Duodenal mucosa (tissue), 2 donors: ENCODE data around the gene SLC39A5.
A peak's percentile ranks its signal among the peaks of the same experiment; 100 is the strongest.
"Not testable (repeated sequence)": the region's sequence is repeated elsewhere in the genome, so short reads cannot be mapped to it uniquely, and the experiment has no call there.

Source experiments
- H3K27ac ChIP-seq: one replicate; pipeline ENCODE4 v1.7.0; 2013; ENCODE audit warnings: low read depth, low read length
- H3K27me3 ChIP-seq, 2 donors: one replicate each; pipeline ENCODE4 v1.7.0; 2013; ENCODE audit warnings: low read length in 2 of 2, control low read depth in 1 of 2; ENCODE audit not compliant: insufficient read depth in 2 of 2, control insufficient read depth in 1 of 2
- H3K36me3 ChIP-seq, 2 donors: one replicate each; pipeline ENCODE4 v1.7.0; 2013; ENCODE audit warnings: low read length in 2 of 2, control low read depth in 1 of 2; ENCODE audit not compliant: insufficient read depth in 2 of 2, control insufficient read depth in 1 of 2
- H3K4me1 ChIP-seq, 2 donors: one replicate each; pipeline ENCODE4 v1.7.0; 2013; ENCODE audit warnings: low read length in 2 of 2, control low read depth in 1 of 2; ENCODE audit not compliant: insufficient read depth in 2 of 2, control insufficient read depth in 1 of 2
- H3K4me3 ChIP-seq, 2 donors: one replicate each; pipeline ENCODE4 v1.7.0; 2013; ENCODE audit warnings: low read length in 2 of 2, low read depth in 1 of 2
- H3K9ac ChIP-seq, 2 donors: one replicate each; pipeline ENCODE4 v1.7.0; 2013; ENCODE audit warnings: low read length in 2 of 2, low read depth in 1 of 2
- H3K9me3 ChIP-seq, 2 donors: one replicate each; pipeline ENCODE4 v1.7.0; 2013; ENCODE audit warnings: low read length in 2 of 2, control low read depth in 1 of 2; ENCODE audit not compliant: control insufficient read depth in 1 of 2

SLC39A5 gene

DNA sequence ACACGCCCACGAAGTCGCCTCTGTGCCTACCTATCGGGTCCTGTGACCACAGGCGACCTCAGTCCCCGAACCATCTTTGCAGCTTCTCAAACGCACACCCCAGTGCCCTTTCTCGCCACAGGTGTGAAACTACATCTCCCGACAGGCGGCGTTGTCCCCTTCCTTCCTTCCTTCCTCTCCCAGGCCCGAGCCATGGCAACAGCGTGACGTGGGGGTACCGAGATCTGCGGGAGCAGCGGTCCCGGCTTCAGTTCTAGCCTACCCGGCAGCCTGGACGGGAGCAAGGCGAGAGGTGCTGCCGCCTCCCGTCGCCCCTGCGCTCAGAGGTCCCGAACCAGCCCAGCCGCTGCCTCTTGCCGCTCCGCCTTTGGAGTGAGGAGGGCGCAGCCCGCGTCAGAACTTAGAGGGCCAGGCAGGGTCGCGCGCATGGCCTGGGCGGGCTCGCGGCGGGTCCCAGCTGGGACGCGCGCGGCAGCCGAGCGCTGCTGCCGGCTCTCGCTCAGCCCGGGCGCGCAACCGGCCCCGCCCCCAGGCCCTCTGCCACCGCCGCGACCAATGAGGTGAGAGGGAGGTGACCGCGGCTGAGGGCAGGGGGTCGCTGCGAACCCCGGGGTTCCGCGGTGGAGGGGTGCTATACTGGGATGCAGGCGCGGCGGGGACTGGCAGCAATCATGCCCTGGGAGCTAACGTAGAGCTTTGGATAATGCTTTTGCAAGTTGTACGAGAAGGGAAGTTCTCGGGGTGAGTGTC, 37.0 kb downstream of the SLC39A5 start, which contains the start of gene COQ10A:
COQ10A (plus strand) TSS at position 250 of the 750 bp plus-strand sequence; CDS start at position 427, 177 bp downstream.
- Histone ChIP-seq H3K9me3 (no peaks in the 10 kb centered on the region), H3K36me3 (peaks cover 0 to 18% of the 10 kb centered on the region in 2 donors), H3K27me3 (no peaks in the 10 kb centered on the region), H3K4me1 (peaks cover 6 to 15% of the 10 kb centered on the region in 2 donors), H3K27ac (peak within 1 kb of the TSS; percentile 91), H3K9ac (peak within 1 kb of the TSS; percentile 69 to 91), H3K4me3 (peak within 1 kb of the TSS; percentile 82 to 87)

- peak overlapping the region; percentile 33 to 91 for H3K9ac ChIP-seq
- H3K9me3 ChIP-seq = no peaks in the 10 kb centered on the region
- peaks cover 6 to 15% of the 10 kb centered on the region in 2 donors for H3K4me1 ChIP-seq
- peaks cover 0 to 23% of the 10 kb centered on the region in 2 donors for H3K36me3 ChIP-seq
- H3K27me3 ChIP-seq = no peaks in the 10 kb centered on the region
- H3K4me3 ChIP-seq = peak overlapping the region; percentile 82 to 87
- peak overlapping the region; percentile 91 for H3K27ac ChIP-seq
These were observed 37.7 kb downstream of the SLC39A5 start for GRCh38 chr12:56267443-56268071.

GRCh38 chr12:56271031-56271430, 41.2 kb downstream of the SLC39A5 start:
- H3K9ac ChIP-seq = no peak overlapping the region
- no peak overlapping the region for H3K4me3 ChIP-seq
- no peaks in the 10 kb centered on the region for H3K9me3 ChIP-seq
- H3K36me3 ChIP-seq = peaks cover 21 to 56% of the 10 kb centered on the region in 2 donors
- no peaks in the 10 kb centered on the region for H3K27me3 ChIP-seq
- peaks cover 6 to 15% of the 10 kb centered on the region in 2 donors for H3K4me1 ChIP-seq
- no peak overlapping the region for H3K27ac ChIP-seq

DNA sequence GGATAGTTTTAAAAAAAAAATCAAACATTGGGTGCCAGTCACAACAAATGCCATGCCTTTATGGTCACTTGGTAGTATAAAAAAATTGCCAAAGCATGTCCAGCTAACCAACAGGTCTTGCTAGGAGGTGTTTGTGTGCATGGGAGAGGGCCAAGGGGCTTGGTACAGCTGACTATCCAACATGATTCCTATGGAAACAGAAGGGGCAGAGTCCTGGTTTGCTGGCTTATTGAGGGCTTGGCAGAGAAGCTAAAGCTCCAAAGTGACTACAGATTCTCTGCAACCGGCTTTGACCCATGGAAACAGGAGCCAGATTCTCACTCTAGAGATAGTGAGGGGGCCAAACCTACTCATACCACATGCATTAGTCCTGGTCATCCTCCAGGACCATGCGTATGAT, 42.6 kb downstream of the SLC39A5 start:
- H3K4me3 ChIP-seq, H3K27ac ChIP-seq, H3K27me3 ChIP-seq, H3K9ac ChIP-seq, H3K9me3 ChIP-seq, H3K4me1 ChIP-seq: not testable (repeated sequence)
- peaks cover 22 to 59% of the 10 kb centered on the region in 2 donors for H3K36me3 ChIP-seq

- Histone ChIP-seq H3K4me1 (no peaks in the 10 kb centered on the region), H3K9ac (no peak overlapping the region), H3K27ac (no peak overlapping the region), H3K4me3 (no peak overlapping the region), H3K27me3 (no peaks in the 10 kb centered on the region), H3K9me3 (no peaks in the 10 kb centered on the region), H3K36me3 (peaks cover 22 to 74% of the 10 kb centered on the region in 2 donors)
These were observed 44.4 kb downstream of the SLC39A5 start for GRCh38 chr12:56274299-56274698.

GRCh38 chr12:56278905-56279304, 49.1 kb downstream of the SLC39A5 start:
- H3K27ac ChIP-seq = no peak overlapping the region
- no peaks in the 10 kb centered on the region for H3K27me3 ChIP-seq
- H3K4me1 ChIP-seq = no peaks in the 10 kb centered on the region
- no peak overlapping the region for H3K4me3 ChIP-seq
- H3K9ac ChIP-seq = no peak overlapping the region
- no peaks in the 10 kb centered on the region for H3K9me3 ChIP-seq
- H3K36me3 ChIP-seq = peaks cover 36 to 68% of the 10 kb centered on the region in 2 donors

GRCh38 chr12:56280849-56281248, 51.0 kb downstream of the SLC39A5 start:
- Histone ChIP-seq H3K9ac (no peak overlapping the region), H3K36me3 (peaks cover 32 to 61% of the 10 kb centered on the region in 2 donors), H3K27ac (no peak overlapping the region), H3K4me1 (no peaks in the 10 kb centered on the region), H3K9me3 (no peaks in the 10 kb centered on the region), H3K4me3 (no peak overlapping the region), H3K27me3 (no peaks in the 10 kb centered on the region)

DNA sequence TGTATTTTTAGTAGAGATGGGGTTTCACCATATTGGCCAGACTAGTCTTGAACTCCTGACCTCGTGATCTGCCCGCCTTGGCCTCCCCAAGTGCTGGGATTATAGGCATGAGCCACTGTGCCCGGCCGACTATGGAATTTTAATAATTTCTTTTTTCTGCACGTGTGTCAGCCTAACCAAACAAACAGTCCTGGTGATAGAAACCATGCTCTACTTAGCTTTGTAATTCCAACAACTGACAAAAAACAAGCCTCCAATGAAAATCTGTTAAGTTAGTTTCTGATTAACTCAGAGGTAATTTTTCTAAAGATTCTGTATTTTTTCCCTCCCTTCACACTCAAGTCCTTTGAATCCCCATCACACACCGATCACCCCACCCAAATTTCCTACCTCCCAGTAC, 52.2 kb downstream of the SLC39A5 start:
- no peaks in the 10 kb centered on the region for H3K27me3 ChIP-seq
- no peaks in the 10 kb centered on the region for H3K9me3 ChIP-seq
- no peak overlapping the region for H3K4me3 ChIP-seq
- H3K27ac ChIP-seq = no peak overlapping the region
- no peak overlapping the region for H3K9ac ChIP-seq
- H3K4me1 ChIP-seq = no peaks in the 10 kb centered on the region
- H3K36me3 ChIP-seq = peaks cover 30 to 68% of the 10 kb centered on the region in 2 donors

GRCh38 chr12:56282579-56282978, 52.7 kb downstream of the SLC39A5 start:
- H3K4me3 ChIP-seq = no peak overlapping the region
- H3K4me1 ChIP-seq = no peaks in the 10 kb centered on the region
- H3K27me3 ChIP-seq = no peaks in the 10 kb centered on the region
- peaks cover 30 to 69% of the 10 kb centered on the region in 2 donors for H3K36me3 ChIP-seq
- no peaks in the 10 kb centered on the region for H3K9me3 ChIP-seq
- H3K9ac ChIP-seq = no peak overlapping the region
- H3K27ac ChIP-seq = no peak overlapping the region

DNA sequence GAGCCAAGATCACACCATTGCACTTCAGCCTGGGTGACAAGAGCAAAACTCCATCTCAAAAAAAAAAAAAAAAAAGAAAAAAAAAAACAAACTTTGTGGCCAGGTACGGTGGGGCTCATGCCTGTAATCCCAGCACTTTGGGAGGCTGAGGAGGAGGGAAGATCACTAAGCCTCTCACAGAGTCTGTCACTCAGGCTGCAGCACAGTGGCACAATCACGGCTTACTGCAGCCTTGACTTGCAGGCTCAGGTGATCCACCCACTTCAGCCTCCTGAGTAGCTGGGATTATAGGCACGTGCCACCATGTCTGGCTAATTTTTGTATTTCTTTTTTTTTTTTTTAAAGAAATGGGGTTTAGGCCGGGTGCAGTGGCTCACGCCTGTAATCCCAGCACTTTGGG, 54.4 kb downstream of the SLC39A5 start:
- not testable (repeated sequence) for H3K27me3 ChIP-seq, H3K27ac ChIP-seq, H3K4me1 ChIP-seq, H3K9me3 ChIP-seq, H3K4me3 ChIP-seq, H3K9ac ChIP-seq
- H3K36me3 ChIP-seq = peaks cover 30 to 53% of the 10 kb centered on the region in 2 donors
